Stomach (tissue), 9 donors: ENCODE measurements around the gene FAHD1. TPM values are rescaled to one million over a fixed set of nuclear protein-coding genes. Genes with fewer than 3 reads are reported as not detected.

ENCODE experiments used
- DNase-seq, 2 donors: peaks; one replicate each; pipeline versions ENCODE4 v3.0.0 to v3.0.0-alpha.2; 2013 to 2019
- H3K27ac ChIP-seq, 5 donors: fragments of 200-600 bp in 4 of 5; sonication (generic) in 4 of 5; one replicate each; pipeline ENCODE4 v1.5.1; 2013 to 2019; ENCODE audit warnings: mild to moderate bottlenecking in 1 of 5, moderate library complexity in 1 of 5
- H3K27me3 ChIP-seq, 3 donors: fragments of 200-600 bp; sonication (generic); one replicate each; pipeline ENCODE4 v1.5.1; 2017 to 2019; ENCODE audit warnings: mixed run types in 1 of 3
- H3K36me3 ChIP-seq, 4 donors: fragments of 200-600 bp; sonication (generic); 1 replicate in 3 of 4; 2 replicates in 1 of 4; pipeline ENCODE4 v1.5.1; 2016 to 2019
- H3K4me1 ChIP-seq, 4 donors: fragments of 200-600 bp; sonication (generic); one replicate each; pipeline ENCODE4 v1.5.1; 2016 to 2019
- H3K4me3 ChIP-seq, 4 donors: fragments of 200-600 bp; sonication (generic) in 3 of 4; one replicate each; pipeline ENCODE4 v1.5.1; 2016 to 2019; ENCODE audit warnings: mild to moderate bottlenecking in 1 of 4
- H3K9me3 ChIP-seq, 4 donors: fragments of 200-600 bp; sonication (generic); one replicate each; pipeline ENCODE4 v1.5.1; 2016 to 2019
- CTCF ChIP-seq, 7 experiments: fragments of 450-650 bp in 4 of 7; fragments of 200-600 bp in 3 of 7; sonication (generic) in 3 of 7; IDR thresholded peaks; one replicate each; pipeline ENCODE4 v1.5.1; 2016 to 2019; ENCODE audit warnings: antibody characterized with exemption in 7 of 7, control low read depth in 2 of 7, mild to moderate bottlenecking in 1 of 7
- EP300 ChIP-seq: sonication (generic); formaldehyde crosslinking; IDR thresholded peaks from one replicate; pipeline ENCODE4 v1.6.1; 2017; ENCODE audit warnings: antibody characterized with exemption
- POLR2A ChIP-seq, 4 donors: fragments of 450-650 bp; IDR thresholded peaks; one replicate each; pipeline ENCODE4 v1.6.1; 2016; ENCODE audit warnings: antibody characterized with exemption in 4 of 4, control low read depth in 2 of 4, mild to moderate bottlenecking in 1 of 4, moderate library complexity in 1 of 4
- POLR2AphosphoS5 ChIP-seq, 3 donors: sonication (generic); formaldehyde crosslinking; IDR thresholded peaks; one replicate each; pipeline ENCODE4 v1.6.1; 2016; ENCODE audit warnings: antibody characterized with exemption in 3 of 3
- WGBS, 5 donors: extraction: QIAGEN DNeasy Blood & Tissue Kit in 3 of 5; methylation state at CpG; one replicate each; pipeline versions ENCODE4 v1.1.5 to v1.1.7; 2013 to 2018; 5-methylcytosine and 5-hydroxymethylcytosine counted together
- intact Hi-C: fragments of 100-400 bp; cut with DNase I; formaldehyde crosslinking; loops from one replicate; pipeline ENCODE4 v1.15.1; 2023; ENCODE audit warnings: low total_unique reads
- polyA plus RNA-seq, 3 donors: library from polyadenylated mRNA; stranded (reverse); fragments of 200-250 nt; gene quantifications; one replicate each; pipeline ENCODE4 v1.2.3, GENCODE V29; 2013
- total RNA-seq, 5 donors: library from RNA; depleted of rRNA; stranded (reverse); fragments of >200 nt; gene quantifications; one replicate each; pipeline versions ENCODE4 v1.1.0 to v1.2.3, GENCODE V29; 2014 to 2016
- donor health status: healthy with polysubstance abuse.
- donor health status: Bipolar disorder and iron deficiency.
- donor health status: healthy.

The FAHD1 gene
- total and polyA plus RNA-seq, 8 donors, result 15.4 to 484 (median 29.7) TPM

- intact Hi-C loops, result no loop called here
- H3K27me3 ChIP-seq, result peaks cover 0 to 67% (median 26%) of the 10 kb centered on the region in 3 donors
- 35 to 45% (median 44%) methylated on average over 5 of the region's 5 CpGs for WGBS, 5 donors
- TF ChIP-seq CTCF (IDR thresholded peaks at IDR 0.05) (no peak), POLR2AphosphoS5 (IDR thresholded peaks at IDR 0.05) (no peak), EP300 (no peak), POLR2A (IDR thresholded peaks at IDR 0.05) (no peak)
- no peaks in the 10 kb centered on the region for H3K36me3 ChIP-seq
- no peaks in the 10 kb centered on the region for H3K9me3 ChIP-seq
- no peak for DNase-seq
- no peaks in the 10 kb centered on the region for H3K4me1 ChIP-seq
- H3K27ac ChIP-seq, result no peak overlapping the region
- H3K4me3 ChIP-seq, result no peak overlapping the region
Measured at GRCh38 chr16:1857433-1858097, 30.6 kb downstream of the FAHD1 start.

- H3K9me3 ChIP-seq, result no peaks in the 10 kb centered on the region
- H3K27me3 ChIP-seq, result peaks cover 0 to 74% (median 26%) of the 10 kb centered on the region in 3 donors
- TF ChIP-seq EP300 (no peak), CTCF (IDR thresholded peaks at IDR 0.05) (no peak), POLR2A (IDR thresholded peaks at IDR 0.05) (no peak), POLR2AphosphoS5 (IDR thresholded peaks at IDR 0.05) (no peak)
- WGBS, 5 donors, result 15 to 31% (median 20%) methylated on average over 8 of the region's 8 CpGs
- no peaks in the 10 kb centered on the region for H3K36me3 ChIP-seq
- no peaks in the 10 kb centered on the region for H3K4me1 ChIP-seq
- no peak for DNase-seq
- no peak overlapping the region for H3K27ac ChIP-seq
- intact Hi-C loops, result no loop called here
- H3K4me3 ChIP-seq, result no peak overlapping the region
Measured at GRCh38 chr16:1858189-1858865, 31.3 kb downstream of the FAHD1 start.

GRCh38 chr16:1859650-1860049 lies 32.6 kb downstream of the FAHD1 start:
- H3K4me3 ChIP-seq, result no peak overlapping the region
- H3K4me1 ChIP-seq, result peaks cover 0 to 5% (median 0%) of the 10 kb centered on the region in 4 donors
- H3K36me3 ChIP-seq, result no peaks in the 10 kb centered on the region
- no peak overlapping the region for H3K27ac ChIP-seq
- DNase-seq, result peak; percentile 29 to 47
- intact Hi-C loops, result loop anchor here (5.0 kb wide), 1 partner anchor 73 kb away; no protein-coding TSS in a partner anchor
- TF ChIP-seq POLR2A (IDR thresholded peaks at IDR 0.05) (no peak), POLR2AphosphoS5 (IDR thresholded peaks at IDR 0.05) (no peak), CTCF (IDR thresholded peaks at IDR 0.05) (no peak), EP300 (no peak)
- H3K9me3 ChIP-seq, result no peaks in the 10 kb centered on the region
- peaks cover 0 to 72% (median 26%) of the 10 kb centered on the region in 3 donors for H3K27me3 ChIP-seq
- WGBS, 5 donors, result 10 to 23% (median 17%) methylated on average over 7 to 8 of the region's 8 CpGs

GRCh38 chr16:1861730-1862129 lies 34.7 kb downstream of the FAHD1 start:
- Histone ChIP-seq H3K27me3 (peaks cover 0 to 84% (median 26%) of the 10 kb centered on the region in 3 donors), H3K4me1 (peaks cover 0 to 5% (median 0%) of the 10 kb centered on the region in 4 donors), H3K4me3 (no peak overlapping the region), H3K27ac (no peak overlapping the region), H3K36me3 (no peaks in the 10 kb centered on the region), H3K9me3 (no peaks in the 10 kb centered on the region)
- 70 to 77% (median 75%) methylated on average over 5 of the region's 5 CpGs for WGBS, 5 donors
- TF ChIP-seq POLR2A (IDR thresholded peaks at IDR 0.05), result no peak
- no peak for TF ChIP-seq EP300
- TF ChIP-seq CTCF (IDR thresholded peaks at IDR 0.05), result no peak
- TF ChIP-seq POLR2AphosphoS5 (IDR thresholded peaks at IDR 0.05), result no peak
- intact Hi-C loops, result loop anchor here (5.0 kb wide), 1 partner anchor 71 kb away; no protein-coding TSS in a partner anchor
- DNase-seq, result no peak
